ENCODE measurements around the gene SELENOP.

The SELENOP gene

GRCh38 chr5:42810834-42811590, 680 bp downstream of the SELENOP start:
- Histone ChIP-seq H2BK12ac (ENCODE audit: low read length in 2 of 2) (no peak overlapping the region), H3K14ac (ENCODE audit: low read length in 2 of 2) (no peak overlapping the region), H3K4me3 (ENCODE audit: insufficient read depth in 1 of 2, low read depth in 1 of 2, low read length in 2 of 2) (peak overlapping the region in 1 of 2 experiments; percentile 84), H2BK120ac (ENCODE audit: low read depth, low read length) (no peak overlapping the region), H3K9me3 (ENCODE audit: control insufficient read depth, low read length) (no peaks in the 10 kb centered on the region), H2BK15ac (ENCODE audit: low read depth, poor library complexity, severe bottlenecking) (no peak overlapping the region), H3K27ac (ENCODE audit: low read length, poor library complexity, severe bottlenecking) (no peak overlapping the region), H3K27me3 (ENCODE audit: control insufficient read depth in 1 of 2, insufficient read depth in 1 of 2, low read length in 2 of 2) (no peaks in the 10 kb centered on the region), H3K4me2 (ENCODE audit: low read length, poor library complexity, severe bottlenecking) (peak overlapping the region; percentile 39), H3K9ac (ENCODE audit: low read length) (peak overlapping the region; percentile 95), H4K91ac (ENCODE audit: low read length) (no peak overlapping the region), H3K18ac (ENCODE audit: low read depth in 1 of 2, low read length in 2 of 2) (no peak overlapping the region), H4K8ac (ENCODE audit: low read length) (no peak overlapping the region), H3K79me1 (replicated peaks; ENCODE audit: low read length, poor library complexity, severe bottlenecking) (no peaks in the 10 kb centered on the region), H3K36me3 (ENCODE audit: control insufficient read depth in 1 of 2, insufficient read depth in 2 of 2, low read depth in 1 of 2, low read length in 2 of 2) (peaks cover 0 to 28% of the 10 kb centered on the region in 2 experiments), H3K4ac (ENCODE audit: low read depth in 1 of 2, low read length in 2 of 2) (peak overlapping the region in 1 of 2 experiments; percentile 28), H3K23ac (ENCODE audit: low read length in 2 of 2) (no peak overlapping the region), H2BK5ac (ENCODE audit: low read depth, low read length, poor library complexity, severe bottlenecking) (no peak overlapping the region), H3K4me1 (ENCODE audit: control insufficient read depth, insufficient read depth, low read depth, low read length) (peaks cover 3% of the 10 kb centered on the region), H2AFZ (ENCODE audit: low read depth, low read length) (no peak overlapping the region), H2AK5ac (ENCODE audit: low read length, severe bottlenecking) (no peak overlapping the region)
- peak; percentile 12 for DNase-seq
- whole genome bisulfite sequencing = 91% methylated on average over 1 of the region's 3 CpGs

GRCh38 chr5:42808888-42809611, 2.6 kb downstream of the SELENOP start:
- H3K4me1 ChIP-seq (ENCODE audit: control insufficient read depth, insufficient read depth, low read depth, low read length) = peaks cover 3% of the 10 kb centered on the region
- H3K9me3 ChIP-seq (ENCODE audit: control insufficient read depth, low read length) = no peaks in the 10 kb centered on the region
- WGBS = 89% methylated on average over 3 of the region's 4 CpGs
- H2AFZ ChIP-seq (ENCODE audit: low read depth, low read length) = no peak overlapping the region
- no peak overlapping the region for H4K8ac ChIP-seq (ENCODE audit: low read length)
- H3K9ac ChIP-seq (ENCODE audit: low read length) = peak overlapping the region; percentile 95
- H3K4me3 ChIP-seq (ENCODE audit: insufficient read depth in 1 of 2, low read depth in 1 of 2, low read length in 2 of 2) = peak overlapping the region in 1 of 2 experiments; percentile 84
- no peak overlapping the region for H2BK5ac ChIP-seq (ENCODE audit: low read depth, low read length, poor library complexity, severe bottlenecking)
- no peak for DNase-seq
- no peak overlapping the region for H4K91ac ChIP-seq (ENCODE audit: low read length)
- no peak overlapping the region for H2BK12ac ChIP-seq (ENCODE audit: low read length in 2 of 2)
- H2AK5ac ChIP-seq (ENCODE audit: low read length, severe bottlenecking) = no peak overlapping the region
- peaks cover 0 to 45% of the 10 kb centered on the region in 2 experiments for H3K36me3 ChIP-seq (ENCODE audit: control insufficient read depth in 1 of 2, insufficient read depth in 2 of 2, low read depth in 1 of 2, low read length in 2 of 2)
- H2BK120ac ChIP-seq (ENCODE audit: low read depth, low read length) = no peak overlapping the region
- no peak overlapping the region for H3K27ac ChIP-seq (ENCODE audit: low read length, poor library complexity, severe bottlenecking)
- no peaks in the 10 kb centered on the region for H3K27me3 ChIP-seq (ENCODE audit: control insufficient read depth in 1 of 2, insufficient read depth in 1 of 2, low read length in 2 of 2)
- H2BK15ac ChIP-seq (ENCODE audit: low read depth, poor library complexity, severe bottlenecking) = no peak overlapping the region
- no peak overlapping the region for H3K18ac ChIP-seq (ENCODE audit: low read depth in 1 of 2, low read length in 2 of 2)
- H3K14ac ChIP-seq (ENCODE audit: low read length in 2 of 2) = no peak overlapping the region
- H3K23ac ChIP-seq (ENCODE audit: low read length in 2 of 2) = no peak overlapping the region
- H3K4ac ChIP-seq (ENCODE audit: low read depth in 1 of 2, low read length in 2 of 2) = no peak overlapping the region
- H3K79me1 ChIP-seq (replicated peaks; ENCODE audit: low read length, poor library complexity, severe bottlenecking) = no peaks in the 10 kb centered on the region
- H3K4me2 ChIP-seq (ENCODE audit: low read length, poor library complexity, severe bottlenecking) = no peak overlapping the region

GRCh38 chr5:42807722-42808447, 3.8 kb downstream of the SELENOP start:
- no peak for DNase-seq
- Histone ChIP-seq H3K27ac (ENCODE audit: low read length, poor library complexity, severe bottlenecking) (no peak overlapping the region), H2AFZ (ENCODE audit: low read depth, low read length) (no peak overlapping the region), H3K4me1 (ENCODE audit: control insufficient read depth, insufficient read depth, low read depth, low read length) (no peaks in the 10 kb centered on the region), H2AK5ac (ENCODE audit: low read length, severe bottlenecking) (no peak overlapping the region), H4K8ac (ENCODE audit: low read length) (no peak overlapping the region), H3K18ac (ENCODE audit: low read depth in 1 of 2, low read length in 2 of 2) (no peak overlapping the region), H2BK5ac (ENCODE audit: low read depth, low read length, poor library complexity, severe bottlenecking) (no peak overlapping the region), H2BK120ac (ENCODE audit: low read depth, low read length) (no peak overlapping the region), H2BK12ac (ENCODE audit: low read length in 2 of 2) (no peak overlapping the region), H3K4me2 (ENCODE audit: low read length, poor library complexity, severe bottlenecking) (no peak overlapping the region), H3K9ac (ENCODE audit: low read length) (peak overlapping the region; percentile 2), H3K79me1 (replicated peaks; ENCODE audit: low read length, poor library complexity, severe bottlenecking) (no peaks in the 10 kb centered on the region), H3K23ac (ENCODE audit: low read length in 2 of 2) (no peak overlapping the region), H3K4ac (ENCODE audit: low read depth in 1 of 2, low read length in 2 of 2) (no peak overlapping the region), H4K91ac (ENCODE audit: low read length) (no peak overlapping the region), H3K36me3 (ENCODE audit: control insufficient read depth in 1 of 2, insufficient read depth in 2 of 2, low read depth in 1 of 2, low read length in 2 of 2) (peaks cover 0 to 56% of the 10 kb centered on the region in 2 experiments), H3K9me3 (ENCODE audit: control insufficient read depth, low read length) (no peaks in the 10 kb centered on the region), H3K14ac (ENCODE audit: low read length in 2 of 2) (no peak overlapping the region), H2BK15ac (ENCODE audit: low read depth, poor library complexity, severe bottlenecking) (no peak overlapping the region), H3K4me3 (ENCODE audit: insufficient read depth in 1 of 2, low read depth in 1 of 2, low read length in 2 of 2) (peak overlapping the region in 1 of 2 experiments; percentile 43), H3K27me3 (ENCODE audit: control insufficient read depth in 1 of 2, insufficient read depth in 1 of 2, low read length in 2 of 2) (no peaks in the 10 kb centered on the region)
- 85% methylated on average over 2 of the region's 2 CpGs for WGBS
